T follicular helper cell (primary cell): ENCODE data around the gene DAAM2.

ENCODE experiments used
- DNase-seq: peaks from one replicate; pipeline ENCODE4 v3.0.0-alpha.2; 2020; ENCODE audit warnings: low read depth
- total RNA-seq, 2 experiments: gene quantifications; one replicate each; lab custom pipeline; 2026; lab: John Stamatoyannopoulos, UW

The DAAM2 gene
- total RNA-seq, result 0.04 to 0.12 reads per million in 2 experiments

DNA sequence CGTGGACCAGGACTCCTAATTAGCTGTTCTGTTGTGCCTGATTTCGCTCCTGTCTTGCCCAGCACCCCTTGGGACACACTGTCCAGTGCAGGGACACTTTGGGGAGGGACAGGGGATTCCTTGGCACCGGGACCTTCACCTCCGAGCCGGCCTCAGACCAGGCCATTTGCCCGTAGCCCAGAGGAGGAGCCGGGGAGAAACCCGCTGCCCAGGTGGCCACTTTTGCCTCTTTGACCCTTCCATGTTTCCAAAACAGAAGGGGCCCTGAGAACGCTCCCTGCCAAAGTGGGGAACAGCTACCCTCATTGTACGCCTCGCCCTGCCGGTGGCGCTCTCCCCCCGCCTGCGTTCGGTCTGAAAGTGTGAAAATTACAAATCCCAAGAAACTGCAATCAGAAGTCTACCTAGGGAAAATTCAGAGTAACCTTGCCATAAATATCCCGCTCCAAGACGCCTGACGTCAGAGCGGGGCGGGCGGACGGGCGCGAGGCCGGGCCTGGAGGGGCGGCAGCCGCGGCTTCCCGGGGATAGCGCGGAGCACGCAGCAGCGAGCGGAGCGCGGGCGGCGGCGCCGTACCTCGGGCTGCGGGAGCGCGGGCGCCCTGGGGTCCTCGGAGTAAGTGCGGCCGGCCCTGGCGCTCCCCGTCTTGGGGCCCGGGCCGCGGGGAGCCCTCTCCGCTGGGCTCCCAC lies at the start of gene DAAM2:
Gene DAAM2, plus strand, starts transcription at position 527 of the 690 bp plus-strand sequence. CDS start 63,927 bp downstream, outside the sequence.
- DNase-seq, result no peak

GRCh38 chr6:39746795-39747194 lies 45.4 kb upstream of the DAAM2 start:
- no peak for DNase-seq

GRCh38 chr6:39752835-39753724 lies 39.1 kb upstream of the DAAM2 start:
- no peak for DNase-seq

GRCh38 chr6:39753725-39754045 lies 38.5 kb upstream of the DAAM2 start:
- no peak for DNase-seq

GRCh38 chr6:39754514-39755115 lies 37.6 kb upstream of the DAAM2 start:
- DNase-seq, result no peak

DNA sequence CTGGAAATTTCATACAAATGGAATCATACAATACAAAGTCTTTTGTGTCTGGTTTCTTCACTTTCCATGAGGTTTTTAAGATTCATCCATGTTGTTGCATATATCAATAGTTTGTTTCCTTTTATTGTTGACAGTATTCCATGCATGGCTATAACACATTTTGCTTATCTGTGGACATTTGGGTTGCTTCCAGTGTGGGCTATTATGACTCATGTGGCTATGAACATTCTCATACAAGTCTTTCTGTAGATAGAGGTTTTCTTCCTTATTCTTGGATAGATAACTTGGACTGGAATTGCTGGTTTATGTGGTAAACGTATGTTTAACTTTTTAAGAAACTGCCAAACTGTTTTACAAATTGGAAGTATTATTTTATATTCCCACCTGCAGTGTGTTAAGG lies 36.9 kb upstream of the DAAM2 start:
- DNase-seq, result no peak

DNA sequence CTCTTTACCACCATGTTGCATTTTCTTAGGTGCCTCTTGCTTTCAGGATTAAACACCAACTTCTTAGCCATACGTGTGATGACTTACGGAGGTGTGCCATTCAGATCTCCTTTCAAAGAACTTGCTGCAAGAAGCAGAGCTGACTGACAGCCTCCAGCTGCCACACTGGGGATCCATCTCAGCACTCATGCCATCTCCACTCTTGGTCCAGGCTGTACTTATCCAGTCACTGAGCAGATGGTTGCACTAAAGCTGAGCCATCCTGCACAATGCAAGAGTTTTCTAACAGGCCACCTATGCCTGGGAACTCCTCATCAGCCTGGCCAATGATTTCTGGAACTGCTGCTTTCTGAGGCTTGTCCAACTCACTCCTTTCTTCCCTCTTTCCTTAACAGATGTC lies 35.6 kb upstream of the DAAM2 start:
- DNase-seq, result no peak

GRCh38 chr6:39758905-39759605 lies 33.1 kb upstream of the DAAM2 start:
- DNase-seq, result no peak

- no peak for DNase-seq
Measured at GRCh38 chr6:39760226-39760952, 31.8 kb upstream of the DAAM2 start.

DNA sequence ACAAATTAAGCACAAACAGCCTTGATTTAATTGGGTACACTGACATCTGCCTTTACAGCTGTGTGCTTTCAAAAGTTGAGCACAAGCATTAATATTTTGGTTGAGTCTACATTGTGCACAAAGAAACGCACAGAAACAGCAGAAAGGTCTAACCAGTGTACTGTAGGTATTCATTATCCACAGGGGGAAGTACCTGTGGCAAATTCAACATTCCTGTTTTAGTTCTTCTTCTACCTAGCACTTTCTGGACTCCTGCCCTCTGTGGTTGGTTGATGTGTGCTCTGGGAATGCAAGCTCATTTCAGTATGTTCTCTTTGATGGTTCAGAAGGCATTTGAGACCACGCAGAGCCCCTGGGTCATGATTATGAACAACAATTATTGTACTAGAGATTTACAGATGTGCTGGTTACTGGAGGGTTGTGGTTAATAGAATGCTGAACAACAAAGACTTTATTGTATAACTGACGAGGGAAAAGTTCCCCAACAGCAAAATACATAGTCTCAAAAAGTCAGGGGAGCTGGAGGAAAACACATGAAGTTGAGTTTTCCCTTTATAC lies 26.6 kb upstream of the DAAM2 start:
- DNase-seq, result no peak

GRCh38 chr6:39769012-39769411 lies 23.2 kb upstream of the DAAM2 start:
- DNase-seq, result no peak

- no peak for DNase-seq
Measured at GRCh38 chr6:39770446-39770845, 21.7 kb upstream of the DAAM2 start.

DNA sequence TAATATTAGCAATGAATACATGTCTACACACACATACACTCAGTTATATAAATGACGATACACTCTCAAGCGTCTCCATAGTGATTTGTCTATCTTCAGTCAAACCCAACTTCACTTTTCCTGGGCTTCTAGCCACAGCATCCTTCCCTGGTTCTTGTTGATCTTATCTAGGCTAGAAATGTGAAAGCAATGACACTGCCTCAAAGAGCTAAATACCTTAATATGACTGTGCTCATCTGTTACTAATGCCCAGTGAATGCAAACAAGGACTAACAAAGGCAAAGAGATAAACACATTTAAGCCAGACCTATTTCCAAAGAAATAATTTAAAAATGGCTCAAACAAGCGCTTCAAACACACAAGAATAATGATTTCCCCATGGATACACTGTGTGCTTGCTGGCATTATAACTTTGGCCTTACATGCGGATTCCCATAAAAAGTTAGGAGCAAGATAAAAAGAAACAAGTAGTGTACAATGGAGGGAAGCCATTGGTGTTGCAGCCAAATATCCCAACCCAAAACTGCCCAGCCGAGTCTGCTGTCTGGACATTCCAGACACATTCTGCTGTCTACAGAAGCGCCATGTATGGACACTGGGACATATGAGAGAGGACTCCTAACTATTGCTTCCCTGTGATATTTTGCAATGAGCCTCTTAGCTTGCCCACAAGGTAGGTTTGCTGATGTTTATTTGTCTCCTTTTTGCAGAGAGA lies 19.5 kb upstream of the DAAM2 start:
- DNase-seq, result no peak

- no peak for DNase-seq
Measured at GRCh38 chr6:39773782-39774181, 18.4 kb upstream of the DAAM2 start.

- DNase-seq, result no peak
Measured at GRCh38 chr6:39776581-39776980, 15.6 kb upstream of the DAAM2 start.

GRCh38 chr6:39777218-39777617 lies 15.0 kb upstream of the DAAM2 start:
- DNase-seq, result no peak

DNA sequence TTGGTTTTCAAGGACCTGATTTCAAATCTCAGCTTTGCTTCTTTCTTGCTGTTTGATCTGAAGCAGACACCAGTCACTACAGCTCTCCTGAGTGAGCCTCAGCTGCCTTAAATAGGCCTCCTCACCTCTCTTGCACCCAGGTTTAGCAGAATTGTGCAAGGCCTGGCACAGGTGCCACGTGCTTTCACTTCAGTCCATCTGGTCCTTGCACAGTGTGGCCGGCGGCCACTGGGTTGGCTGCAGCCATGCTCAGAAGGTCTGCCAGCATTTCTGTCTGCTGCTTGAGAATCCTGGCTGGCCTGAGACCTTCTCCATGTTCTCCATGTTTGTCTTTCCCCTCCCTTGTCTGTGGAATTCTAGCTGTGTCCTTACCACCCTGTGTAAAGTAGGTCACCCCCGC lies 14.5 kb upstream of the DAAM2 start:
- no peak for DNase-seq

DNA sequence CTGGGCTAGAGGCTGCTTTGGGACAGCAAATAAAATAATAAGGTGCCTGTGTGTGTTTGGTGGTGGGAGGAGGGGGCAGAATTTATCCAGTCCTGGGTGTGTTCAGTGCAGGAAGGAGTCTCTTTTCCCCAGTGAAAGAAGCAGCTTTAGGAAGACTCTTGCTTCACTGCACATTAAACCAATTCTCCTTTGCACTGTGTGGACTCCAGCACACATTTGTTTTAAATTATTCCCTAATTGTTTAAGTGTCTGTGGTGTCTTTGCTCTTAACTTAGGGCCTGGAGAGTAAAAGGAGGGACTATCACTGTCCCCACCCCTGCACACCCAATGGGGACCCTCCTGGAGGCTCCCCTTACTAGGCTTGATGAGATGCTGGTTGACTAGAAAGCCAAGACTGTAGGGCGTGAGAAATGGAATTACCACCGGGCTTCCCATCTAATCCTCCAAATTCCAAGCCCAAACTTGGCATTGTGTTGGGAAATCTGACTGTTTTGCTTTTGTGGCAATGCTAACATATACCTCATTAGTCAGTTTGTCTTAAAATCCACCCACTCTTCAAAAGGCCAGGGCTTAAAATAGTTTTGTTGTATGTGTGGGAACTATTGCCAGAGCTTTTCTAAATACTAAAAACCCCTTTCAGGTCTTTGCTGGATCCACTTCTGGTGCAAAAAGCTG lies 13.5 kb upstream of the DAAM2 start:
- no peak for DNase-seq

GRCh38 chr6:39785281-39785680 lies 6.9 kb upstream of the DAAM2 start:
- DNase-seq, result no peak

DNA sequence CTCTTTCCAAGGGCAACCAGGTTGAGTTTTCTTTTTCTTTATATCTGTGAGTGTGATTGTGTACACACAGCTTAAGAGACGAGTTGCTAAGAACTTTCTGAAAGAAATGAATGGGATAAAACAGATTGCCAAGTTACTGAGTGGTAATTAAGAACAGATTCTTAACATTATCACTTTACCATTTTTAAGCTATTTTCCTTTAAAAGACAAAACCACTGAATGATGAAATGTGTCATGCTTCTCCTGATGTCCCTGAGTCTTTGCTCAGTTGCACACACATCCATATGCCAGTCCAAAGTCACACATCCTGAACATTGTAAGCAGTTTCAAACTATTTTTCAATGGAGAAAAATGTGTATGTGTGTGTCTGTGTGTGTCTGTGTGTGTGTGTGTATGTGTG lies 5.5 kb upstream of the DAAM2 start:
- DNase-seq, result no peak
